ENCODE results near the gene ZNF469.

ZNF469 gene

GRCh38 chr16:88413631-88414030, 30.9 kb downstream of the ZNF469 start:
- no peak for FAIRE-seq

DNA sequence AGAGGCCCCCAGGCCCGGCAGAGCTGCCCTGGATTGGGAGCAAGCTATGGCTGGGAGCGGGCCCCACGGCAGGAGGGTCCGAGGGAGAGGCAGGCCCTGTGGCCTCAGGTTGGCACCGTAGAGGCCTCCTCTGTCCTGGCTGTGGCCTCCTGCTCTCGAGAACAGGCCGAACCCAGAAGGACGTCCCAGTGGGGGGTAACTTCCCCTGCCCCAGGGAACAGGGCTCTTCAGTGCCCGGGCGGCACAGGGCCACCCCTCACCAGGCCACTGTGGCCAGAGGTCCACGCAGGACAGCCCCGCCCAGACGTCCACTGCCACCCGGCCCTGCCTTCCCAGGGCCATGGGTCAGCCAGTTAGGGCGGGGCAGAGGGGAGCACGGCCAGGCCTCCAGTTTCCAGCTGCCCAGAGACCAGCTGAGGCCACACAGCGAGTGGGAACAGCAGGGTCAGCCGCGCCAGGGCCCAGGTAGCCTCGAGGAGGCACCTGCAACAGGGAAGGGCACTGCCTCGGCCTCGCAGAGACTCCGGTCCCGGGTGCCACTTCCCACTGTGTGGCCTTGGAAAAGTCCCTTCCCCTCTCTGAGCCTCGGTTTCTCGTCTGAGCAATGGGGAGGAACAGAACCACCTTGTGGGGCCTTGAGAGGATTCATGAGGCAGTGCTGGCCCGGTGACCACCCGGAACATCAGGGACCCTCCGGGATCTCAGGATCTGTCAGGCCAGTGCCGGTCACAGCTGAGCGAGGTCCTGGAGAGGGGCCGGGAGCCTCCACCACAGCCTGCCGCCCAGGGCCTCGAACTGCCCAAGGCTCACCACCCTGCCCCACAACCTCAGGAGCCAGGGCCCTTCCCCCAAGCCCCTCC, 32.0 kb downstream of the ZNF469 start:
- no peak for FAIRE-seq

GRCh38 chr16:88415381-88415705, 32.6 kb downstream of the ZNF469 start:
- FAIRE-seq, result no peak

DNA sequence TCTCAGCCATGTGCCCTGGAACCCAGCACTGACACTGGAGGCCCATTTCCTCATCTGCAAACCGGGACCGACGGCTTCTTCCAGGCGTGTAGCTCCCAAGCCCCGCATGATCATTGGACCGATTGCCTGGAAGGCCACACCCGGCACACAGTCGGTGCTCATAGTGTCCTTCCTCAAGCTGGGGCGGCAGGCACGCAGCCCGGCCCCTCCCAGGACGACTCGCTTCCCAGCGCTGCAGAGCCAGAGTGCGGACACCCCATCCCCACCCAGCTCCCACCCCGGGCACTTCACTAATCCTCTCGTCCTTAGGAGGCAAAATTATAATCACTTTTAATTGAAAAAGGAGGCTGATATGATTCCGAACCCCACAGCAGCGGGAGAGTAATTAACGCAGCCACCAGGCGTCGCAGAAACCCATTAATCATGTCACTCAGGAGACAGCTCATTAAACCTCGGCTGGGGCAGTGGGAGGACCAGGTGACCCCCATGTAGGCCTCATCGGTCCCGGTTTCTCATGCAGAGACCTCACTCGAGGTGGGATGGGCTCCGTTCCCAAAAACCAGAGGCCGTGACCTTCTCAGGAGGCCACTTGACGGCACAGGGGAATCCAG, 33.1 kb downstream of the ZNF469 start:
- FAIRE-seq, result no peak

- FAIRE-seq, result no peak
These were observed 33.9 kb downstream of the ZNF469 start for GRCh38 chr16:88416686-88417085.

DNA sequence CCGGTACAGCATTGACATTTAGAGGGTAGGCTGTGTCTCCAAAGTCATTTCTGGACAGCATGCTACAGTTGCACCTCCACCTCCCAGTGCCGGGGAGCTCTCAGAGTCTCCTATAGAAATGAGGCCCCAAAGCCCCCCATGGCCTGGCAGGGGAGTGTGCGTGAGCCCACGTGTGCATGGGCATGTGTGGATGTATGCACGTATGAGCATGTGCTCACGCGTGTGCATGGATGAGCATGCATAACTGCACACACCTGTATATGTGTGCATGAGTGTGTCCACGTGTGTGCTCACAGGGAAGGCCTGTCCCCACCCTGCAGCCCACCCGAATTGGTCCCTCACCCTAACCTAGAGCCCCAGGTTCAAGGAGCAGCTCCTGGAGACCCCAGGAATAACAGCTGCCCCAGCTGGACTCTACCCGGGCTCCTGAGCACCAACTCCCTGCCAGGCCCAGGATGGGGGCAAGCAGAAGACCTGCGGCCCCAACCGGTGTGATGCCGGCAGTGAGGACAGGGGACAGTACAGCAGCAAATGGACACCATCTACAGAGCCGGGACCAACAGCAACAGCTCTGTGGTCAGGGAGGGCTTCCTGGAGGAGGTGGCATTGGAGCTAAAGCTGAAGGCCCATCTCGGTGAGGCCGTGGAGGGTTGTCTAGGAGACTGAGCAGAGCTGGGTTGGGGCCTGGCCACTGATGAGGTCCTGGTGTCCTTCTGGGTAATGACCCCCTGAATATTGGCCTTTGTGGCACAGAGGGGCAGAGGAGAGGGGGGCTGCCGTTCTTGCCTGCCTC, 35.1 kb downstream of the ZNF469 start:
- FAIRE-seq, result no peak

DNA sequence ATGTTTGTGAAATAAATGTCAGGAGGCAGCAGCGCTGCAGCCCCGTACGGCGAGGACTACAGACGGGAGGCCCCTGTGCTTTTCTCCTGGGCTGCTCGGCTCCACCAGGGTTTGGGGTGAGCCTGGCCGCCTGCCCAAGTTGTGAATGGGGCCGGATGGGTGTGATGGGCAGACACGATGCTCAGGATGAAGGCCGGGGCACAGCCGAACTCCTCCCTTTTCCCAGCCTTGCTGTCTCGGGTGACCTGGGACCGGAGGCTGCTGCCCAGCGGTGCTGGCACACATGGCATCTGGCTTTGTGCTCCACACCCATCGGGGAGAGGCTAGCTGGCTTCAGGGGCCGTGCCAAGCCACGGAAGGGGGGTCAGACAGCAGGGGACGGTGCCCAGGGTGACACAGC, 36.1 kb downstream of the ZNF469 start:
- FAIRE-seq, result no peak

DNA sequence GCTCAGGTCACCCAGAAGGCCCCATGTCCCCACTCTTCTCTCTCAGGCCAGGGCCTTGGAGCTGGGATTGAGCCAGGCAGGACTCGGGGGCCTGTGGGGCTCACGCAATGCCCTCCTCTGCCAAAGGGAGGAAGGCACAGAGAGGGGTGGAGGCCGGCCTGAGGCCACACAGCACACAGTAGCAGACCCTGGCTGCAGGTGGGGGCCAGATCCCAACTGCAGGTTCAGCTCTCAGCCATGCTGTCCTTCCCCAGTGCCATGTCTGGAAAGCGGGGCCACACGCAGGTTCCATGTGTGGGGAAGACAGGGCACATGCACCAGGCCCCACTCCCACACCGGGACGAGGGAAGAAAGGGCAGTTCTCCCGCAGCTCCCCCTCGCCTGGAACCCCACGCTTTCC, 37.0 kb downstream of the ZNF469 start:
- no peak for FAIRE-seq

DNA sequence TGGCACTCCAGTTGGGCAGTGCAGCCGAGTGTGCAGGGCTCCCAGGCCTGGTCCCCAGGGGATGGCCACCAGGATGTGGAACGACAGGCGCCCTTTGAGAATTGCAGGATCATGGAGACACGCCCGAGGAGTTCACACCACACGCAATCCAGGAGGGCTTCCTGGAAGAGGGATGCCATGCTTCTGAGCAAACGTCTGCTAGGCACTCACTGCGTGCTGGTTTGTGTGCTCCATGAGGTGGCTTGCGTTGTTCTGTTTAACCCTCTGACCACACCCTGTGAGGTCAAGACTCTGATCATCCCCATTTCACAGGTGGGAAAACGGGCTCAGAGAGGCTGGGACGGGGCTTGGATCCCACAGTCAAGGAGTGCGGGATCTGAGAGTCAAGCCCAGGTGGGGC, 37.7 kb downstream of the ZNF469 start:
- no peak for FAIRE-seq

- no peak for FAIRE-seq
These were observed 38.5 kb downstream of the ZNF469 start for GRCh38 chr16:88421301-88421700.

DNA sequence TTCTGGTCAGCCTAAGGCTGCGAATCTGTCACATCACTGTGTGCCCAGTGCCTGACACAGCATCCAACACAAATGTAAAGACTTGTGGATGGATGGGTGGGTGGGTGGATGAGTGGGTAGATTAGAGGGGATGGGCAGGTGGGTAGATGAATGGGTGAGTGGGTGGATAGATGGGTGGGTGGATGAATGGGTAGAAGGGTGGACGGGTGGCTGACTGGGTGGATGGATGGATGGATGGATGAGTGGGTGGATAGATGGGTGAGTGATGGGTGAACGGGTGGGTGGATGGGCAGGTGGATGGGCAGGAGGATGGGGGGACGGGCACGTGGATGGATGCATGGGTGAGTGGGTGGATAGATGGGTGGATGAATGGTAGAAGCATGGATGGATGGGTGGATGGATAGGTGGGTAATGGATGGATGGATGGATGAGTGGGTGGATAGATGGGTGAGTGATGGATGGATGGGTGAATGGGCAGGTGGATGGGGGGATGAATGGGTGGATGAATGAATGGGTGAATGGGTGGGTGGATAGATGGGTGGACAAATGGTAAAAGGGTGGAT, 39.2 kb downstream of the ZNF469 start:
- no peak for FAIRE-seq

- FAIRE-seq, result no peak
These were observed 40.1 kb downstream of the ZNF469 start for GRCh38 chr16:88422733-88423447.

DNA sequence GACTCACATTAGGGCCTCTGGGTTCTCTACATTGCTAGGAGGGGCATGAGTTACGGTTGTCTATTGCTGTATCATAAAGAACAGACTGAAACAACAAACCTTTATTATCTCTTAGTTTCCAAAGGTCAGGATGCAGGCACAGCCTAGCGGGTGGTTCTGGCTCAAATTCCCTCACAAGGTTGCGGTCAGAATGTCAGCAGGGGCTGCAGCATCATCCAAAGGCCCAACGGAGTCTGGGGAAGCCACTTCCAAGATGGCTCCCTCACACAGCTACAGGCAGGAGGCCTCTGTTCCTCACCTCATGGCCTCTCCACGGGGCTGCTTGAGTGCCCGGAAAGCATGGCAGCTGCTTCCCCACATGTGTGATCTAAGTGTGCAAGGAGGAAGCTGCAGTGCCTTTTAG, 40.7 kb downstream of the ZNF469 start:
- FAIRE-seq, result no peak

DNA sequence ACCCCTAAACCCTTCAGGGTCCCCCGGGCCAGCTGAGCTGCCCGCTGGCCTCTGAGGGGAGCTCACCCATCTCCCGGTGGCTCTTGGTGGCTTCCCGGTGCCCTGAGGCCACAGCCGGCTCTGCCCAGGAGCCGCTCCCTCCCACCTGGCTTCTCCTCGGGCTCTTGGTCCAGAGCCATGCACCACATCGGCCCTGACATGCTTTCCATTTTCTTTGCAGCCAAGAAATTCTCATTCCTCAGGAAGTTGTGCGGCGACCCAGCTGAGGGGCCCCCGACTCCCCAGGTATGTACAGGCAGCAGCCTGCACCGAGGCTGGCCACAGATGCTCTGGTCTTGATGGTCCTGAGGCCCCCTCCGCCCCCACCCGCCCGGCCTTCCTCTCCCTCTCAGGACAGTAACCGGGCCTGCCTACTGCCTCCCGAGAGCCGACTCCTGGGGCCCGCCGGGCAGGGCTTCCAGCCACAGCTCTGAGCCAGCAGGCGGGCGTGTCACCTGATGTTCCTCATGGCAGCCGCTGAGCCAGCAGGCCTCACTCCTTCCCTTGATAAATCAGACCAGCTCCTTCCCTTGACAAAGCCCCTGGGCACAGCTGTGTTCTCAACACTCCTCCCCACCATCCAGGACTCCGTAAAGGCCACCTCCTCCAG, 42.0 kb downstream of the ZNF469 start:
- FAIRE-seq, result no peak

DNA sequence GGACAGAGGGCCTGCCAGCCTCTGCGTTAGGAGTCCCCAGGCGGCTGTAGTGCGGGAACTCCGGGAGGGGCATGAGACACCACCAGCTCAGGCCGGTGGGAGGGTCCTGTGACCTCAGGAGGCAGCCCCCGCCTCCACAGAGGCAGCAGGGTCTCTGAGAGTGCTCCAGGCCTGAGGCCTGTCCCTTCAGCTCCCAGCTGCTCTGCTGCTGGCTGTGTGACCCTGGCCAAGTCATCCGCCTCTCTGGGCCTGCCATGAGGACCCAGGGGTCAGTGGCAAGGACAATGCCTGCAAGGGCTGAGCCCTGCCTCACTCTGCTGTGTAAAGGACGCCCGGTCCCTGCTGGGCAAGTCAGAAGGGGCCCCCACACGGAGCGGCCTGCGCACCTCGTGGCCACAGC, 43.3 kb downstream of the ZNF469 start:
- FAIRE-seq, result no peak

DNA sequence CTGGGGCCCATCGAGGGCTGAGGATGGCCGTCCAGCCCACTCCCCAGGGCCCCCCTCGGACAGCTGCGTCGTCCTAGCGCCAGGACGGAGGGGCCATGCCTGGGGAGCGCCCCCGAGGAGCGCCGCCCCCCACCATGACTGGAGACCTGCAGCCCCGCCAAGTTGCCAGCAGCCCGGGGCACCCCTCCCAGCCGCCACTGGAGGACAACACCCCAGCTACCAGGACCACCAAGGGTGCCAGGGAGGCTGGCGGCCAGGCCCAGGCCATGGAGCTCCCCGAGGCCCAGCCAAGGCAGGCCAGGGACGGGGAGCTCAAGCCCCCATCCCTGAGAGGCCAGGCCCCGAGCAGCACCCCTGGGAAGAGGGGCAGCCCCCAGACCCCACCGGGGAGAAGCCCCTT, 44.6 kb downstream of the ZNF469 start:
- no peak for FAIRE-seq

DNA sequence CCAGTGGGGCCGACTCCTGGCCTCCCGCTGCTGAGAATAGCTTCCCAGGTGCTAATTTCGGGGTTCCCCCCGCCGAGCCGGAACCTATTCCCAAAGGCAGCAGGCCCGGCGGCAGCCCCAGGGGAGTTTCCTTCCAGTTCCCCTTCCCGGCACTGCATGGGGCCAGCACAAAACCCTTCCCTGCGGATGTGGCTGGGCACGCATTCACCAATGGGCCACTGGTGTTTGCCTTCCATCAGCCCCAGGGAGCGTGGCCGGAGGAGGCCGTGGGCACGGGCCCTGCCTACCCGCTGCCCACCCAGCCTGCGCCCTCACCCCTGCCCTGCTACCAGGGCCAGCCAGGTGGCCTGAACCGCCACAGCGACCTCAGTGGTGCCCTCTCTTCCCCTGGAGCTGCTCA, 45.4 kb downstream of the ZNF469 start:
- FAIRE-seq, result no peak

- FAIRE-seq, result no peak
These were observed 46.0 kb downstream of the ZNF469 start for GRCh38 chr16:88428616-88429386.

- no peak for FAIRE-seq
These were observed 46.8 kb downstream of the ZNF469 start for GRCh38 chr16:88429387-88430184.

DNA sequence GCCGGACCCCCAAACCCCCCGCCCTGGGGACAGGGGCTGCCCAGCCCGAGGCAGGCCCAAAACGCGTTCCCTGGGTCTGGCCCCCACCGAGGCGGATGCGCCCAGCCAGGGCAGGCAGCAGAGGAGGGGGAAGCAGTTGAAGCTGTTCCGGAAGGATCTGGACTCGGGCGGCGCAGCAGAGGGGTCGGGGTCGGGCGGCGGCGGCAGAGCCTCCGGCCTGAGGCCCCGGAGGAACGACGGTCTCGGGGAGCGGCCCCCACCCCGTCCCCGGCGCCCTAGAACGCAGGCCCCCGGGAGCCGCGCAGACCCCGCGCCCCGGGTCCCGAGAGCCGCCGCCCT, 47.4 kb downstream of the ZNF469 start:
- no peak for FAIRE-seq

Data from TTC549 (cell line).